Cardiac muscle cell (in vitro differentiated cells and primary cell): ENCODE measurements around the gene RPS6KC1. TPM values are rescaled to one million over a fixed set of nuclear protein-coding genes. Genes with fewer than 3 reads are reported as not detected.

Experiments
- DNase-seq, 2 donors: peaks; one replicate each; pipeline versions ENCODE4 v3.0.0 to v3.0.0-alpha.2; 2010 to 2017; ENCODE audit warnings: low read depth in 1 of 2, low spot score in 1 of 2
- H3K27ac ChIP-seq: fragments of 200-600 bp; sonication (generic); 2 replicates; pipeline ENCODE4 v1.5.1; 2016
- H3K27me3 ChIP-seq: fragments of 200-600 bp; sonication (generic); 2 replicates; pipeline ENCODE4 v1.6.0; 2016; ENCODE audit warnings: control low read depth
- H3K36me3 ChIP-seq: fragments of 200-600 bp; sonication (generic); 2 replicates; pipeline ENCODE4 v1.5.1; 2016; ENCODE audit warnings: control low read depth
- H3K4me1 ChIP-seq: fragments of 200-600 bp; sonication (generic); 2 replicates; pipeline ENCODE4 v1.8.1; 2017; ENCODE audit warnings: low read depth, mild to moderate bottlenecking, mixed run types
- H3K4me3 ChIP-seq: fragments of 200-600 bp; sonication (generic); 2 replicates; pipeline ENCODE4 v1.5.1; 2016; ENCODE audit warnings: mild to moderate bottlenecking
- H3K9me3 ChIP-seq: fragments of 200-600 bp; sonication (generic); 2 replicates; pipeline ENCODE4 v1.5.1; 2017; ENCODE audit warnings: low read depth, mild to moderate bottlenecking, control low read depth
- polyA plus RNA-seq: library from polyadenylated mRNA; unstranded; fragments of >200 nt; fragmentation: Nextera tagmentation; extraction: Ambion mirVana; gene quantifications from 2 replicates; pipeline ENCODE4 v1.2.1, GENCODE V29; 2016
- total RNA-seq: library from RNA; depleted of rRNA; stranded (reverse); fragments of >200 nt; gene quantifications from 2 replicates; pipeline ENCODE4 v1.2.3, GENCODE V29; 2016
- TF ChIP-seq, protein P1 (sequence below): IDR thresholded peaks from 2 replicates; pipeline ENCODE4 v1.5.1; 2012; ENCODE audit warnings: low read depth, mild to moderate bottlenecking, low read length

Gene RPS6KC1
- total and polyA plus RNA-seq, 2 experiments from 2014 or later = 12.5 to 17.9 TPM

- Histone ChIP-seq H3K27ac (no peak overlapping the region), H3K4me3 (no peak overlapping the region), H3K36me3 (no peaks in the 10 kb centered on the region), H3K4me1 (no peaks in the 10 kb centered on the region), H3K27me3 (no peaks in the 10 kb centered on the region), H3K9me3 (no peaks in the 10 kb centered on the region)
- TF ChIP-seq, protein P1, sequence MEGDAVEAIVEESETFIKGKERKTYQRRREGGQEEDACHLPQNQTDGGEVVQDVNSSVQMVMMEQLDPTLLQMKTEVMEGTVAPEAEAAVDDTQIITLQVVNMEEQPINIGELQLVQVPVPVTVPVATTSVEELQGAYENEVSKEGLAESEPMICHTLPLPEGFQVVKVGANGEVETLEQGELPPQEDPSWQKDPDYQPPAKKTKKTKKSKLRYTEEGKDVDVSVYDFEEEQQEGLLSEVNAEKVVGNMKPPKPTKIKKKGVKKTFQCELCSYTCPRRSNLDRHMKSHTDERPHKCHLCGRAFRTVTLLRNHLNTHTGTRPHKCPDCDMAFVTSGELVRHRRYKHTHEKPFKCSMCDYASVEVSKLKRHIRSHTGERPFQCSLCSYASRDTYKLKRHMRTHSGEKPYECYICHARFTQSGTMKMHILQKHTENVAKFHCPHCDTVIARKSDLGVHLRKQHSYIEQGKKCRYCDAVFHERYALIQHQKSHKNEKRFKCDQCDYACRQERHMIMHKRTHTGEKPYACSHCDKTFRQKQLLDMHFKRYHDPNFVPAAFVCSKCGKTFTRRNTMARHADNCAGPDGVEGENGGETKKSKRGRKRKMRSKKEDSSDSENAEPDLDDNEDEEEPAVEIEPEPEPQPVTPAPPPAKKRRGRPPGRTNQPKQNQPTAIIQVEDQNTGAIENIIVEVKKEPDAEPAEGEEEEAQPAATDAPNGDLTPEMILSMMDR = no peak
- peak in 1 of 2 donors; percentile 31 for DNase-seq
Observed at GRCh38 chr1:213067352-213067751, 16.3 kb downstream of the RPS6KC1 start.

DNA sequence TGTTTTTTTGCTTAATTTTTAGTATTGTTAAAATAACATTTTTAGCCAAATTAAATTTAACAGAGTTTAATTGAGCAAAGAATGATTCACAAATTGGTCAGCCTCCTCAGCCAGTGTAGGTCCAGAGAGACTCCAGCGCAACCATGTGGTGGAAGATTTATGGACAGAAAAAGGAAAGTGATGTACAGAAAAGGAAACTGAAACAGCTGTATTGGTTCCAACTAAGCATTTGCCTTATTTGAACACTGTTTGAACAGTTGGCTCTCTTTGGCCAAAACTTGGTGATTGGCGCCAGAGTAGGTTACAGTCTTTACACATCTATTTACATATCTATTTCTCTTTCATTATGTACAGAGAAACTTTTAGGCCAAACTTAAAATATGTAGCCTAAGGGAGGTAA, 19.4 kb downstream of the RPS6KC1 start:
- H3K36me3 ChIP-seq = no peaks in the 10 kb centered on the region
- H3K27ac ChIP-seq = no peak overlapping the region
- H3K9me3 ChIP-seq = no peaks in the 10 kb centered on the region
- no peak overlapping the region for H3K4me3 ChIP-seq
- no peaks in the 10 kb centered on the region for H3K4me1 ChIP-seq
- DNase-seq = peak in 1 of 2 donors; percentile 85
- H3K27me3 ChIP-seq = no peaks in the 10 kb centered on the region
- TF ChIP-seq, protein P1 = peak; percentile 44

DNA sequence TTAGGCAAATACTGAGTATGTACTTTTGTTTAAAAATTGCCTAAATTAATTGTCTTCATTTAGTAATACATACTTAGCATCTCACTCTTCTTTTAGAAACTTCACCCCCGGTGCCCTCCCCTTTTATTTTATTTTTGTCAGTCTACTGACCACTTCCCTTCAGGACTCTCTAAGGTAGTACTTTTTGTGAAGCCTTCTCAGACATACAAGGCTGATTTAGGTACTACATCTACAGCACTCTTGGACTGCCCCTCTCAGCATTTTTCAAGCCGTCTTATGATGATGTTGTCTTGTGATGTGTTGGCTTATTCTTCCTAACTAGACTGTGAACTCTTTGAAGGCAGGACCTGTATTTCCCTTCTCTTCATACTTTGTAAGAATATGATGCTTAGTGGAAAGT, 24.7 kb downstream of the RPS6KC1 start:
- no peaks in the 10 kb centered on the region for H3K4me1 ChIP-seq
- no peak overlapping the region for H3K4me3 ChIP-seq
- no peaks in the 10 kb centered on the region for H3K9me3 ChIP-seq
- H3K36me3 ChIP-seq = peaks cover 3% of the 10 kb centered on the region
- DNase-seq = no peak
- no peaks in the 10 kb centered on the region for H3K27me3 ChIP-seq
- H3K27ac ChIP-seq = no peak overlapping the region
- TF ChIP-seq, protein P1 = no peak

DNA sequence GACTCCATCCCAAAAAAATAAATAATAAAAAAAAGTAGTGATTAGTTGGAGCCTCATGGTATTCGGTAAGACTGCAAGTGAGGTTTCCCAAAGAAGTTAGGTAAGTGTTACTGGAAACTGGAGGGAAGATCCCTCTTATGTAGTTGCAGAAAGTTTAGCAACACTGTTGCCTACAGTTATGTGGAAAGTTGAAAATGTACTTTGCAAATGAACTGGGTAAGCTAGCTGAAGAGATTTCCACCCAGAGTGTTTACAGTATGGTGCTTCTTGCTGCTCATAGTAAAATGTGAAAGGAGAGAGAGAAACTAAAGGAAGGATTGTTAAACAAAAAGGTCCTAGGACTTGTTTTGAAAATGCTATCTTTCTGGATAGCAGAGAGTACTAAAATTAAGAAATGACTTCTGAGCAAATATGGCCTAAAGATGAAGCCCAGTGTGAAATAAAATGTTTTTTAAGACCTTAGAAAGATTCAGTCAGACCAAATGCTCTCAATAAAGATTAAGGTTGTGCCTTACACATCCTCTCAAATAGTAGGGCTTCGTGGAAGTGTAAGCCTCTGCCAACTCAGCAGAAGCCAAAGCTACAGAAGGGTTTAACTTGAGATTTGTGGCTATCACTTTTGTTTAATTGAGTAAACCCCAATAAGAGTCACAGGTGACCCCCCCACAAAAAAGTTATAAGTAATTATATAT, 31.5 kb downstream of the RPS6KC1 start:
- no peaks in the 10 kb centered on the region for H3K4me1 ChIP-seq
- TF ChIP-seq, protein P1 = no peak
- H3K27me3 ChIP-seq = no peaks in the 10 kb centered on the region
- no peak overlapping the region for H3K27ac ChIP-seq
- H3K9me3 ChIP-seq = no peaks in the 10 kb centered on the region
- H3K4me3 ChIP-seq = no peak overlapping the region
- peaks cover 3% of the 10 kb centered on the region for H3K36me3 ChIP-seq
- DNase-seq = no peak

GRCh38 chr1:213083112-213083445, 32.0 kb downstream of the RPS6KC1 start:
- peaks cover 3% of the 10 kb centered on the region for H3K36me3 ChIP-seq

More at GRCh38 chr1:213083112-213083445, 32.0 kb downstream of the RPS6KC1 start:
- no peak for DNase-seq
- Histone ChIP-seq H3K27ac (no peak overlapping the region), H3K4me3 (no peak overlapping the region), H3K4me1 (no peaks in the 10 kb centered on the region), H3K27me3 (no peaks in the 10 kb centered on the region), H3K9me3 (no peaks in the 10 kb centered on the region)
- TF ChIP-seq, protein P1 = no peak
